HepG2 (cell line): ENCODE data around the gene ERC1. TPM values are rescaled to one million over a fixed set of nuclear protein-coding genes. Genes with fewer than 3 reads are reported as not detected.

Source experiments
- ATAC-seq: fragments of 200-7000 bp; cut with Tn5 transposase; 3 replicates; pipeline ENCODE4 v1.9.1; 2020; ENCODE audit warnings: mild to moderate bottlenecking, moderate library complexity
- BruUV-seq: library from RNA; stranded (reverse); fragments of 400-500 nt; replicated peaks from 2 replicates; lab custom pipeline; 2021; lab: Mats Ljungman, UMichigan
- CTCF ChIA-PET: fragments of 300-600 bp; formaldehyde crosslinking; extraction: SDS; loops from one replicate; lab custom pipeline; 2021; ENCODE audit warnings: low total read pairs, inconsistent platforms, low intra/inter-chr PET ratio; lab: Yijun Ruan, JAX
- POLR2A ChIA-PET: fragments of 350-600 bp; sonication (Branson Sonifier 250); formaldehyde crosslinking; loops from one replicate; lab custom pipeline; 2020; ENCODE audit warnings: antibody characterized with exemption, inconsistent platforms; lab: Yijun Ruan, JAX
- DNase-seq: peaks from one replicate; pipeline ENCODE4 v3.0.0-alpha.2; 2015; ENCODE audit warnings: low spot score
- FAIRE-seq: peaks from 3 replicates; lab custom pipeline; 2011; peaks lifted over from hg19 to GRCh38; lab: Jason Lieb, UNC
- H2AFZ ChIP-seq: one replicate; pipeline ENCODE4 v1.6.1; 2011; ENCODE audit warnings: low read length, inconsistent platforms
- H3K27ac ChIP-seq: fragments of 300-600 bp; 3 replicates; pipeline ENCODE4 v1.8.0; 2011; ENCODE audit warnings: mixed run types, mild to moderate bottlenecking, mixed read lengths, low read length, inconsistent platforms; ENCODE audit not compliant: insufficient read depth; ENCODE audit errors: extremely low read length
- H3K27me3 ChIP-seq, 2 experiments: fragments of 200-600 bp in 1 of 2; 2 replicates in 1 of 2; 3 replicates in 1 of 2; pipeline versions ENCODE4 v1.6.0 to v1.8.0; 2011; ENCODE audit warnings: low read length in 2 of 2, mild to moderate bottlenecking in 2 of 2, moderate library complexity in 2 of 2, inconsistent platforms in 1 of 2; ENCODE audit not compliant: insufficient read depth in 2 of 2, control insufficient read depth in 1 of 2
- H3K36me3 ChIP-seq, 2 experiments: fragments of 200-600 bp in 1 of 2; replicated peaks in 1 of 2; 2 replicates in 1 of 2; 3 replicates in 1 of 2; pipeline versions ENCODE4 v1.5.1 to v1.8.0; 2011; ENCODE audit warnings: low read length in 2 of 2, inconsistent platforms in 1 of 2; ENCODE audit not compliant: insufficient read depth in 2 of 2, control insufficient read depth in 1 of 2
- H3K4me1 ChIP-seq: 2 replicates; pipeline ENCODE4 v1.5.1; 2012; ENCODE audit warnings: low read length, inconsistent platforms; ENCODE audit not compliant: insufficient read depth
- H3K4me2 ChIP-seq: 2 replicates; pipeline ENCODE4 v1.6.0; 2011; ENCODE audit warnings: low read depth, low read length, inconsistent platforms
- H3K4me3 ChIP-seq, 3 experiments: fragments of 200-600 bp in 1 of 3; sonication (generic), shearing (Covaris generic) in 1 of 3; replicated peaks in 1 of 3; 2 replicates each; pipeline ENCODE4 v1.5.1; 2011 to 2016; ENCODE audit warnings: low read length in 3 of 3, inconsistent platforms in 2 of 3, low read depth in 2 of 3, mild to moderate bottlenecking in 2 of 3, control low read depth in 1 of 3, mixed read lengths in 1 of 3; ENCODE audit not compliant: insufficient read depth in 1 of 3
- H3K79me2 ChIP-seq: one replicate; pipeline ENCODE4 v1.6.1; 2011; ENCODE audit warnings: low read length, inconsistent platforms; ENCODE audit not compliant: insufficient read depth
- H3K9ac ChIP-seq: 2 replicates; pipeline ENCODE4 v1.6.0; 2011; ENCODE audit warnings: mild to moderate bottlenecking, low read depth, low read length, inconsistent platforms; ENCODE audit not compliant: insufficient read depth
- H3K9me3 ChIP-seq: 2 replicates; pipeline ENCODE4 v1.5.1; 2012; ENCODE audit warnings: mild to moderate bottlenecking, low read length
- H4K20me1 ChIP-seq: 2 replicates; pipeline ENCODE4 v1.6.0; 2011; ENCODE audit warnings: inconsistent platforms, mild to moderate bottlenecking, low read length, moderate library complexity; ENCODE audit not compliant: insufficient read depth
- ESRRA ChIP-seq: sonication (generic); formaldehyde crosslinking; IDR thresholded peaks from 2 replicates; pipeline ENCODE4 v1.5.1; 2020; ENCODE audit warnings: mild to moderate bottlenecking, low read depth, missing genetic modification reagents
- HOXA7 ChIP-seq: sonication (generic); formaldehyde crosslinking; IDR thresholded peaks from 2 replicates; pipeline ENCODE4 v1.8.1; 2022; ENCODE audit warnings: mild to moderate bottlenecking, missing genetic modification reagents, moderate library complexity
- IKZF4 ChIP-seq: sonication (generic); formaldehyde crosslinking; IDR thresholded peaks from 2 replicates; pipeline ENCODE4 v1.5.1; 2020; ENCODE audit warnings: borderline replicate concordance, mild to moderate bottlenecking, low read depth, missing genetic modification reagents; ENCODE audit errors: not compliant biosample characterization
- JUNB ChIP-seq: sonication (generic); formaldehyde crosslinking; IDR thresholded peaks from 2 replicates; pipeline ENCODE4 v1.8.0; 2022; ENCODE audit warnings: missing genetic modification reagents, mild to moderate bottlenecking, borderline replicate concordance
- JUND ChIP-seq: sonication (generic); formaldehyde crosslinking; IDR thresholded peaks from 2 replicates; pipeline ENCODE4 v1.8.0; 2022; ENCODE audit warnings: mild to moderate bottlenecking, missing genetic modification reagents
- SETDB1 ChIP-seq: sonication (generic); formaldehyde crosslinking; IDR thresholded peaks from 2 replicates; pipeline ENCODE4 v1.5.1; 2020; ENCODE audit warnings: missing genetic modification reagents, mild to moderate bottlenecking, borderline replicate concordance
- SMC3 ChIP-seq: IDR thresholded peaks from 2 replicates; pipeline ENCODE4 v1.6.1; 2011; ENCODE audit warnings: low read length, improper control_type of control experiment
- SYNCRIP ChIP-seq: fragments of 200-400 bp; formaldehyde crosslinking; IDR thresholded peaks from 2 replicates; pipeline ENCODE4 v1.6.1; 2018; ENCODE audit warnings: mild to moderate bottlenecking, low read depth, low read length; ENCODE audit not compliant: insufficient read depth
- TOPORS ChIP-seq: sonication (generic); formaldehyde crosslinking; IDR thresholded peaks from 2 replicates; pipeline ENCODE4 v1.8.0; 2023; ENCODE audit warnings: mild to moderate bottlenecking, missing genetic modification reagents
- U2AF1 ChIP-seq: fragments of 200-400 bp; formaldehyde crosslinking; optimal IDR thresholded peaks from 2 replicates; pipeline ENCODE3; 2017; ENCODE audit warnings: mild to moderate bottlenecking, low read depth, low read length
- ZNF317 ChIP-seq: sonication (generic); formaldehyde crosslinking; IDR thresholded peaks from 2 replicates; pipeline ENCODE4 v1.5.0; 2020; ENCODE audit warnings: mild to moderate bottlenecking, missing genetic modification reagents
- ZNF446 ChIP-seq: sonication (generic); formaldehyde crosslinking; IDR thresholded peaks from 2 replicates; pipeline ENCODE4 v1.5.0; 2020; ENCODE audit warnings: mild to moderate bottlenecking, missing genetic modification reagents
- ZNF563 ChIP-seq: sonication (generic); formaldehyde crosslinking; IDR thresholded peaks from 2 replicates; pipeline ENCODE4 v1.8.0; 2022; ENCODE audit warnings: mild to moderate bottlenecking, moderate library complexity, missing genetic modification reagents
- ZNF713 ChIP-seq: sonication (generic); formaldehyde crosslinking; IDR thresholded peaks from 2 replicates; pipeline ENCODE4 v1.4.0; 2020; ENCODE audit warnings: mild to moderate bottlenecking, missing genetic modification reagents
- ZNF777 ChIP-seq: sonication (generic); formaldehyde crosslinking; IDR thresholded peaks from 2 replicates; pipeline ENCODE4 v1.4.0; 2020; ENCODE audit warnings: missing genetic modification reagents
- ZNF816 ChIP-seq: sonication (generic); formaldehyde crosslinking; IDR thresholded peaks from 2 replicates; pipeline ENCODE4 v1.8.0; 2022; ENCODE audit warnings: missing genetic modification reagents, mild to moderate bottlenecking, borderline replicate concordance
- WGBS: methylation state at CpG from one replicate; pipeline ENCODE4 v1.1.6; 2017; ENCODE audit warnings: low lambda C conversion rate; 5-methylcytosine and 5-hydroxymethylcytosine counted together
- in situ Hi-C: cut with HindIII; loops from 2 replicates; pipeline ENCODE4 v1.10.0; 2017; ENCODE audit warnings: low pct_unique_long_range_greater_than_20kb; ENCODE audit not compliant: extremely low pct_ligation_motif_present
- intact Hi-C: fragments of 100-400 bp; cut with micrococcal nuclease; formaldehyde crosslinking; loops from one replicate; pipeline ENCODE4 v1.10.0; 2022; ENCODE audit not compliant: unreplicated experiment
- polyA plus RNA-seq, 8 experiments: library from polyadenylated mRNA; depleted of rRNA in 3 of 8; stranded (reverse) in 7 of 8; unstranded in 1 of 8; fragments of >200 nt; fragmentation: Illumina TruSeq in 4 of 8; extraction: Trizol in 4 of 8; gene quantifications; 2 replicates each; pipeline versions ENCODE4 v1.2.1 to v1.2.3, GENCODE V29; 2011 to 2016; ENCODE audit warnings: low read depth in 4 of 8, missing spikeins in 1 of 8, mixed read lengths in 1 of 8; ENCODE audit not compliant: insufficient read depth in 1 of 8
- total RNA-seq, 5 experiments: library from RNA; depleted of rRNA; stranded (reverse); fragments of >200 nt; fragmentation: Illumina TruSeq; extraction: Trizol; gene quantifications; 2 replicates each; pipeline ENCODE4 v1.2.3, GENCODE V29; 2016; ENCODE audit warnings: low read depth in 1 of 5
- TF ChIP-seq, protein P1 (sequence below), 2 experiments: sonication (generic) in 1 of 2; formaldehyde crosslinking in 1 of 2; IDR thresholded peaks; 2 replicates each; pipeline versions ENCODE4 v1.4.0 to v1.6.1; 2016 to 2020; ENCODE audit warnings: borderline replicate concordance in 1 of 2, low read depth in 1 of 2, mild to moderate bottlenecking in 1 of 2, missing genetic modification reagents in 1 of 2

ERC1 gene
- total and polyA plus RNA-seq, 2 of the 13 experiments (the other 11 are each of a cell fraction or from before 2014, with no cell fraction given), result 6.1 to 12.4 TPM

DNA sequence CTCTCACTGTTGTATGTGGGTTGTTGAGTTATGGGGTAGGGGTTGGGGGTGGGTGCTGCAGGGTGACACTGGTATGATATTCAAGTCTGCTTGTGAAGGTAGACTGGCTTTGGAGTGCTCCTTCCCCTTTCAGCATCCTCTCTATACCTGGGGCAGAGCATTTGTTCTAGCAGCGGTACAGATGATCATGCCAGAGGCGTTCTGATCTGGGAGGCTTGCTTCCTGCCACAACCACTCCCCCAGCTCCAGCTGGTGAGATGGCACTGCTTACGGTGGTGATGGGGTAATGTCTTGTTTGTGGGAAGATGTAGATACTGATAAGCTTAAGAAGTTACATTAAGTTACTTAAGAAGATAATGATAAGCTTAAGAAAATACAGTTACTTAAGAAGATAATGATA is 131.8 kb downstream of the ERC1 start:
- CTCF ChIA-PET, result no interaction called here
- H3K36me3 ChIP-seq, result peaks cover 1 to 4% of the 10 kb centered on the region in 2 experiments; a peak in 3 of 5 replicates
- no TSS peak for BruUV-seq
- H4K20me1 ChIP-seq, result no peaks in the 10 kb centered on the region; the same call in 1 of the 2 replicates
- no peaks in the 10 kb centered on the region for H3K9me3 ChIP-seq
- WGBS, result 87% methylated on average over 3 of the region's 3 CpGs
- H3K4me3 ChIP-seq, result no peak overlapping the region
- intact Hi-C loops, result no loop called here
- H3K4me2 ChIP-seq, result no peak overlapping the region
- POLR2A ChIA-PET, result no interaction called here
- H3K79me2 ChIP-seq, result no peaks in the 10 kb centered on the region
- H3K9ac ChIP-seq, result no peak overlapping the region
- no peak overlapping the region for H3K27ac ChIP-seq
- FAIRE-seq (no peak), DNase-seq (no peak), ATAC-seq (no peak)
- in situ Hi-C loops, result no loop called here
- TF ChIP-seq SETDB1, result no peak
- no peak for TF ChIP-seq JUNB
- TF ChIP-seq U2AF1, result no peak
- no peak for TF ChIP-seq ZNF713 (CRISPR knock-in tag)
- no peak for TF ChIP-seq SYNCRIP
- no peak for TF ChIP-seq ZNF816 (CRISPR knock-in tag)
- TF ChIP-seq ZNF317 (CRISPR knock-in tag), result no peak
- TF ChIP-seq, protein P1, sequence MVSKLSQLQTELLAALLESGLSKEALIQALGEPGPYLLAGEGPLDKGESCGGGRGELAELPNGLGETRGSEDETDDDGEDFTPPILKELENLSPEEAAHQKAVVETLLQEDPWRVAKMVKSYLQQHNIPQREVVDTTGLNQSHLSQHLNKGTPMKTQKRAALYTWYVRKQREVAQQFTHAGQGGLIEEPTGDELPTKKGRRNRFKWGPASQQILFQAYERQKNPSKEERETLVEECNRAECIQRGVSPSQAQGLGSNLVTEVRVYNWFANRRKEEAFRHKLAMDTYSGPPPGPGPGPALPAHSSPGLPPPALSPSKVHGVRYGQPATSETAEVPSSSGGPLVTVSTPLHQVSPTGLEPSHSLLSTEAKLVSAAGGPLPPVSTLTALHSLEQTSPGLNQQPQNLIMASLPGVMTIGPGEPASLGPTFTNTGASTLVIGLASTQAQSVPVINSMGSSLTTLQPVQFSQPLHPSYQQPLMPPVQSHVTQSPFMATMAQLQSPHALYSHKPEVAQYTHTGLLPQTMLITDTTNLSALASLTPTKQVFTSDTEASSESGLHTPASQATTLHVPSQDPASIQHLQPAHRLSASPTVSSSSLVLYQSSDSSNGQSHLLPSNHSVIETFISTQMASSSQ (IDR thresholded peaks at IDR 0.05; ENCODE audit: low read depth), result no peak
- TF ChIP-seq, protein P1 (CRISPR knock-in tag; IDR thresholded peaks at IDR 0.05; ENCODE audit: borderline replicate concordance), result no peak
- no peak for TF ChIP-seq JUND (CRISPR knock-in tag)
- no peak for TF ChIP-seq TOPORS
- no peak for TF ChIP-seq ZNF446 (CRISPR knock-in tag)
- no peak for TF ChIP-seq IKZF4 (CRISPR knock-in tag)
- TF ChIP-seq ESRRA (CRISPR knock-in tag), result no peak
- no peak for TF ChIP-seq ZNF777
- TF ChIP-seq HOXA7 (CRISPR knock-in tag), result no peak
- TF ChIP-seq SMC3, result no peak
- TF ChIP-seq ZNF563 (CRISPR knock-in tag), result no peak
- H3K4me1 ChIP-seq, result no peaks in the 10 kb centered on the region
- H2AFZ ChIP-seq, result no peak overlapping the region
- H3K27me3 ChIP-seq, result no peaks in the 10 kb centered on the region
